ENCODE data around the gene ZYG11B.
"Not testable (repeated sequence)": the region's sequence is repeated elsewhere in the genome, so short reads cannot be mapped to it uniquely, and the experiment has no call there.

ZYG11B gene

GRCh38 chr1:52798331-52798730 is 72.1 kb downstream of the ZYG11B start:
- no peak overlapping the region for H4K12ac ChIP-seq (ENCODE audit: low read depth, low read length)
- H4K8ac ChIP-seq (ENCODE audit: low read depth, low read length), result no peak overlapping the region
- no peak overlapping the region for H4K91ac ChIP-seq (ENCODE audit: low read depth, low read length)
- no peak for DNase-seq
- no peak overlapping the region for H3K4me2 ChIP-seq (ENCODE audit: low read length)
- no peaks in the 10 kb centered on the region for H3K79me1 ChIP-seq (ENCODE audit: low read length)
- H3K14ac ChIP-seq (ENCODE audit: low read length), result no peak overlapping the region
- no peak overlapping the region for H2BK12ac ChIP-seq (ENCODE audit: low read length)
- no peak overlapping the region for H3K9ac ChIP-seq (ENCODE audit: low read length)
- H3K23ac ChIP-seq (ENCODE audit: low read length), result no peak overlapping the region
- no peak overlapping the region for H3K4ac ChIP-seq (ENCODE audit: low read depth, low read length)
- no peaks in the 10 kb centered on the region for H3K27me3 ChIP-seq (ENCODE audit: insufficient read depth, low read length)
- no peaks in the 10 kb centered on the region for H3K9me3 ChIP-seq (ENCODE audit: insufficient read depth, low read depth, low read length)
- no peak overlapping the region for H2AK5ac ChIP-seq (ENCODE audit: low read length)
- H2AFZ ChIP-seq (ENCODE audit: insufficient read depth, low read length, poor library complexity), result no peak overlapping the region
- no peaks in the 10 kb centered on the region for H3K79me2 ChIP-seq (ENCODE audit: control insufficient read depth, insufficient read depth, low read length, poor library complexity)
- no peak overlapping the region for H3K4me3 ChIP-seq (ENCODE audit: low read depth, low read length)
- H3K27ac ChIP-seq (ENCODE audit: low read depth, low read length), result no peak overlapping the region
- no peaks in the 10 kb centered on the region for H3K4me1 ChIP-seq (ENCODE audit: control insufficient read depth in 1 of 2, insufficient read depth in 2 of 2, low read length in 2 of 2)
- H3K36me3 ChIP-seq (ENCODE audit: control insufficient read depth in 1 of 2, insufficient read depth in 2 of 2, low read length in 2 of 2), result peaks cover 2 to 12% of the 10 kb centered on the region in 2 experiments
- H2BK5ac ChIP-seq (ENCODE audit: low read depth, low read length, poor library complexity), result no peak overlapping the region
- no peak overlapping the region for H2BK120ac ChIP-seq (ENCODE audit: insufficient read depth, low read length, poor library complexity)
- WGBS (ENCODE audit: extremely low coverage, insufficient coverage, insufficient read length), result no CpG with 5 or more reads among the region's 3 CpGs
- H3K18ac ChIP-seq (ENCODE audit: low read length), result no peak overlapping the region

DNA sequence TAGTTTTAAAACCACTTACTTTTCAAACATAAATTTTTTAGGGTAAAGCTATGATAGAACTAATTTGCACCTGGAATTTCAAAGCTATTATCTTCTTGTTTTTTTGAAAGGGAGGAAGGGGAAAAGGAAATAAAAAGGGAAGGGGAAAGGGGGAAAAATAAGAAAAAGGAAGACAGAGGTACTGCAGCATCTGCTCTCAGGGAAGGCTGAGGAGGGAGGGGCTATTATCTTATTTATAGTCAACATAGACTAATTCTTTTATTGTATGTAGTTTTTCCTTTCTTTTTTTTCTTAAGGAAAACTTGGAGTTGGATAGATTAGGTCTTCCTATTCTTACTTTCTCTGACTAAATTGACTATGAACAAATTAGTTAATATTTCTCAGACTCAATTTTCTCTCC is 74.8 kb downstream of the ZYG11B start:
- H2AFZ ChIP-seq (ENCODE audit: insufficient read depth, low read length, poor library complexity), result no peak overlapping the region
- H3K36me3 ChIP-seq (ENCODE audit: control insufficient read depth in 1 of 2, insufficient read depth in 2 of 2, low read length in 2 of 2), result peaks cover 8 to 15% of the 10 kb centered on the region in 2 experiments
- H3K79me2 ChIP-seq (ENCODE audit: control insufficient read depth, insufficient read depth, low read length, poor library complexity), result no peaks in the 10 kb centered on the region

GRCh38 chr1:52804083-52804482 is 77.8 kb downstream of the ZYG11B start:
- H2BK120ac ChIP-seq (ENCODE audit: insufficient read depth, low read length, poor library complexity); H2BK5ac ChIP-seq (ENCODE audit: low read depth, low read length, poor library complexity); H2AFZ ChIP-seq (ENCODE audit: insufficient read depth, low read length, poor library complexity); H3K4me1 ChIP-seq (ENCODE audit: control insufficient read depth in 1 of 2, insufficient read depth in 2 of 2, low read length in 2 of 2); H4K8ac ChIP-seq (ENCODE audit: low read depth, low read length); H3K18ac ChIP-seq (ENCODE audit: low read length); H4K12ac ChIP-seq (ENCODE audit: low read depth, low read length); H3K14ac ChIP-seq (ENCODE audit: low read length); DNase-seq; H2AK5ac ChIP-seq (ENCODE audit: low read length); H4K91ac ChIP-seq (ENCODE audit: low read depth, low read length); H3K4me2 ChIP-seq (ENCODE audit: low read length); H2BK12ac ChIP-seq (ENCODE audit: low read length); H3K9ac ChIP-seq (ENCODE audit: low read length); H3K27me3 ChIP-seq (ENCODE audit: insufficient read depth, low read length); H3K23ac ChIP-seq (ENCODE audit: low read length); H3K4ac ChIP-seq (ENCODE audit: low read depth, low read length); H3K79me1 ChIP-seq (ENCODE audit: low read length); H3K79me2 ChIP-seq (ENCODE audit: control insufficient read depth, insufficient read depth, low read length, poor library complexity); H3K4me3 ChIP-seq (ENCODE audit: low read depth, low read length); H3K9me3 ChIP-seq (ENCODE audit: insufficient read depth, low read depth, low read length); H3K27ac ChIP-seq (ENCODE audit: low read depth, low read length): not testable (repeated sequence)
- peaks cover 6 to 12% of the 10 kb centered on the region in 2 experiments for H3K36me3 ChIP-seq (ENCODE audit: control insufficient read depth in 1 of 2, insufficient read depth in 2 of 2, low read length in 2 of 2)
- WGBS (ENCODE audit: extremely low coverage, insufficient coverage, insufficient read length), result no CpG with 5 or more reads among the region's 3 CpGs

More for the DNA sequence above, 74.8 kb downstream of the ZYG11B start:
- no peak overlapping the region for H3K4ac ChIP-seq (ENCODE audit: low read depth, low read length)
- H2AK5ac ChIP-seq (ENCODE audit: low read length), result no peak overlapping the region
- H3K9ac ChIP-seq (ENCODE audit: low read length), result no peak overlapping the region
- H2BK12ac ChIP-seq (ENCODE audit: low read length), result no peak overlapping the region
- DNase-seq, result no peak
- no peak overlapping the region for H3K18ac ChIP-seq (ENCODE audit: low read length)
- H3K14ac ChIP-seq (ENCODE audit: low read length), result no peak overlapping the region
- no peak overlapping the region for H4K91ac ChIP-seq (ENCODE audit: low read depth, low read length)
- no peak overlapping the region for H2BK5ac ChIP-seq (ENCODE audit: low read depth, low read length, poor library complexity)
- no peak overlapping the region for H3K4me2 ChIP-seq (ENCODE audit: low read length)
- no peak overlapping the region for H3K4me3 ChIP-seq (ENCODE audit: low read depth, low read length)
- H4K12ac ChIP-seq (ENCODE audit: low read depth, low read length), result no peak overlapping the region
- no peaks in the 10 kb centered on the region for H3K79me1 ChIP-seq (ENCODE audit: low read length)
- H3K27ac ChIP-seq (ENCODE audit: low read depth, low read length), result no peak overlapping the region
- no peaks in the 10 kb centered on the region for H3K27me3 ChIP-seq (ENCODE audit: insufficient read depth, low read length)
- no peaks in the 10 kb centered on the region for H3K4me1 ChIP-seq (ENCODE audit: control insufficient read depth in 1 of 2, insufficient read depth in 2 of 2, low read length in 2 of 2)
- H3K23ac ChIP-seq (ENCODE audit: low read length), result no peak overlapping the region
- H3K9me3 ChIP-seq (ENCODE audit: insufficient read depth, low read depth, low read length), result no peaks in the 10 kb centered on the region
- no peak overlapping the region for H4K8ac ChIP-seq (ENCODE audit: low read depth, low read length)
- no peak overlapping the region for H2BK120ac ChIP-seq (ENCODE audit: insufficient read depth, low read length, poor library complexity)

GRCh38 chr1:52814465-52814864 is 88.2 kb downstream of the ZYG11B start:
- Histone ChIP-seq H3K36me3 (ENCODE audit: control insufficient read depth in 1 of 2, insufficient read depth in 2 of 2, low read length in 2 of 2) (peaks cover 12 to 14% of the 10 kb centered on the region in 2 experiments), H3K4ac (ENCODE audit: low read depth, low read length) (no peak overlapping the region), H3K18ac (ENCODE audit: low read length) (no peak overlapping the region), H3K14ac (ENCODE audit: low read length) (no peak overlapping the region), H3K79me1 (ENCODE audit: low read length) (no peaks in the 10 kb centered on the region), H2BK12ac (ENCODE audit: low read length) (no peak overlapping the region), H3K79me2 (ENCODE audit: control insufficient read depth, insufficient read depth, low read length, poor library complexity) (no peaks in the 10 kb centered on the region), H3K4me3 (ENCODE audit: low read depth, low read length) (no peak overlapping the region), H4K12ac (ENCODE audit: low read depth, low read length) (no peak overlapping the region), H2BK120ac (ENCODE audit: insufficient read depth, low read length, poor library complexity) (no peak overlapping the region), H3K9ac (ENCODE audit: low read length) (no peak overlapping the region), H3K27ac (ENCODE audit: low read depth, low read length) (no peak overlapping the region), H3K9me3 (ENCODE audit: insufficient read depth, low read depth, low read length) (no peaks in the 10 kb centered on the region), H3K4me1 (ENCODE audit: control insufficient read depth in 1 of 2, insufficient read depth in 2 of 2, low read length in 2 of 2) (no peaks in the 10 kb centered on the region), H2BK5ac (ENCODE audit: low read depth, low read length, poor library complexity) (no peak overlapping the region), H4K91ac (ENCODE audit: low read depth, low read length) (no peak overlapping the region), H4K8ac (ENCODE audit: low read depth, low read length) (no peak overlapping the region), H3K4me2 (ENCODE audit: low read length) (no peak overlapping the region), H3K27me3 (ENCODE audit: insufficient read depth, low read length) (no peaks in the 10 kb centered on the region), H2AFZ (ENCODE audit: insufficient read depth, low read length, poor library complexity) (no peak overlapping the region), H3K23ac (ENCODE audit: low read length) (no peak overlapping the region), H2AK5ac (ENCODE audit: low read length) (no peak overlapping the region)
- DNase-seq, result peak; percentile 39 to 63
- no CpG with 5 or more reads among the region's 2 CpGs for WGBS (ENCODE audit: extremely low coverage, insufficient coverage, insufficient read length)
